GM19099 (cell line): Measurements from ENCODE around the gene ADGRD1.

Source experiments
- POLR2A ChIP-seq: IDR thresholded peaks from 3 replicates; pipeline ENCODE4 v1.6.1; 2011; ENCODE audit warnings: low read depth; ENCODE audit not compliant: insufficient read length; ENCODE audit errors: extremely low read depth

ADGRD1 gene

GRCh38 chr12:131162113-131162512 lies 208.4 kb downstream of the ADGRD1 start:
- no peak for TF ChIP-seq POLR2A

- no peak for TF ChIP-seq POLR2A
These were observed 209.6 kb downstream of the ADGRD1 start for GRCh38 chr12:131163189-131163738.

- no peak for TF ChIP-seq POLR2A
These were observed 210.6 kb downstream of the ADGRD1 start for GRCh38 chr12:131164096-131164872.

GRCh38 chr12:131166717-131167116 lies 213.0 kb downstream of the ADGRD1 start:
- no peak for TF ChIP-seq POLR2A

GRCh38 chr12:131167334-131167733 lies 213.6 kb downstream of the ADGRD1 start:
- no peak for TF ChIP-seq POLR2A

- no peak for TF ChIP-seq POLR2A
These were observed 217.3 kb downstream of the ADGRD1 start for GRCh38 chr12:131171029-131171428.

- TF ChIP-seq POLR2A, result no peak
These were observed 221.2 kb downstream of the ADGRD1 start for GRCh38 chr12:131174901-131175300.

- TF ChIP-seq POLR2A, result no peak
These were observed 222.6 kb downstream of the ADGRD1 start for GRCh38 chr12:131176266-131176665.

GRCh38 chr12:131176926-131177325 lies 223.2 kb downstream of the ADGRD1 start:
- no peak for TF ChIP-seq POLR2A

GRCh38 chr12:131177599-131177998 lies 223.9 kb downstream of the ADGRD1 start:
- TF ChIP-seq POLR2A, result no peak

GRCh38 chr12:131187602-131188001 lies 233.9 kb downstream of the ADGRD1 start:
- no peak for TF ChIP-seq POLR2A

GRCh38 chr12:131188131-131189050 lies 234.7 kb downstream of the ADGRD1 start:
- TF ChIP-seq POLR2A, result no peak

- TF ChIP-seq POLR2A, result no peak
These were observed 236.1 kb downstream of the ADGRD1 start for GRCh38 chr12:131189781-131190180.

- no peak for TF ChIP-seq POLR2A
These were observed 237.3 kb downstream of the ADGRD1 start for GRCh38 chr12:131190965-131191364.
